ACC112 (cell line): ENCODE results near the gene EHD3.
A peak's percentile ranks its signal among the peaks of the same experiment; 100 is the strongest.

Experiments used
- H2AFZ ChIP-seq: fragments of 200-600 bp; sonication (generic); one replicate; pipeline ENCODE4 v1.6.0; 2017; ENCODE audit warnings: antibody characterized with exemption, low read length; ENCODE audit not compliant: unreplicated experiment
- H3K27ac ChIP-seq: fragments of 200-600 bp; sonication (generic); 2 replicates; pipeline ENCODE4 v1.5.1; 2014; ENCODE audit warnings: low read depth, mild to moderate bottlenecking, antibody characterized with exemption, low read length, moderate library complexity
- H3K27me3 ChIP-seq: fragments of 200-600 bp; sonication (generic); 2 replicates; pipeline ENCODE4 v1.6.1; 2014; ENCODE audit warnings: mild to moderate bottlenecking, antibody characterized with exemption, low read length, moderate library complexity, mixed read lengths; ENCODE audit not compliant: insufficient read depth
- H3K36me3 ChIP-seq: fragments of 200-600 bp; sonication (generic); 2 replicates; pipeline ENCODE4 v1.6.1; 2016; ENCODE audit warnings: mild to moderate bottlenecking, antibody characterized with exemption, low read length, moderate library complexity, mixed read lengths; ENCODE audit not compliant: insufficient read depth
- H3K4me1 ChIP-seq: fragments of 200-600 bp; sonication (generic); one replicate; pipeline ENCODE4 v1.6.1; 2016; ENCODE audit warnings: low read length, mixed read lengths; ENCODE audit not compliant: insufficient read depth, unreplicated experiment, control insufficient read depth
- H3K4me3 ChIP-seq: fragments of 200-600 bp; sonication (generic); 2 replicates; pipeline ENCODE4 v1.5.1; 2014; ENCODE audit warnings: mild to moderate bottlenecking, low read depth, low read length
- H3K79me2 ChIP-seq: fragments of 200-600 bp; sonication (generic); one replicate; pipeline ENCODE4 v1.6.0; 2016; ENCODE audit warnings: low read length; ENCODE audit not compliant: control insufficient read depth, unreplicated experiment, insufficient read depth

Gene EHD3

DNA sequence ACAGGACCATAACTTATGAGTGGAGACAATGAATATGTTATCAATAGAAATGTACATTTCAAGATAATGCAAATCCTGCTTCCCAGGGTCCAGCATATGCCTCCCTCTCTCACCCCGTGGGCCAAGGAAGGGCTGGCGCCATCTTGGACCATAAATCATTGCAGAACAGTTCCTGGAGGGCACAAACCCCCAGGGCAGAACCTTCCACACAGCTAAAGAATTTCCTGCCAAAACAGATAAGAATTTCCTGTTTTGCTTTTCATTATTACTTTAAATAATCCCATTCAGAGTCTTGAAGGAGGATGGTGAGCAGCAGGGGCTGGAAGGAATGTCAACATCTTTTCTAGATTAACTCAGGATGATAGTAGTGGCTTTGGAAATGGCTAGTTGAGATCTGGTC lies 53.7 kb downstream of the EHD3 start:
- H3K36me3 ChIP-seq = no peaks in the 10 kb centered on the region
- no peak overlapping the region for H3K4me3 ChIP-seq
- peak overlapping the region; percentile 11 for H2AFZ ChIP-seq
- no peaks in the 10 kb centered on the region for H3K79me2 ChIP-seq
- H3K27me3 ChIP-seq = no peaks in the 10 kb centered on the region
- H3K4me1 ChIP-seq = peaks cover 12% of the 10 kb centered on the region
- no peak overlapping the region for H3K27ac ChIP-seq

DNA sequence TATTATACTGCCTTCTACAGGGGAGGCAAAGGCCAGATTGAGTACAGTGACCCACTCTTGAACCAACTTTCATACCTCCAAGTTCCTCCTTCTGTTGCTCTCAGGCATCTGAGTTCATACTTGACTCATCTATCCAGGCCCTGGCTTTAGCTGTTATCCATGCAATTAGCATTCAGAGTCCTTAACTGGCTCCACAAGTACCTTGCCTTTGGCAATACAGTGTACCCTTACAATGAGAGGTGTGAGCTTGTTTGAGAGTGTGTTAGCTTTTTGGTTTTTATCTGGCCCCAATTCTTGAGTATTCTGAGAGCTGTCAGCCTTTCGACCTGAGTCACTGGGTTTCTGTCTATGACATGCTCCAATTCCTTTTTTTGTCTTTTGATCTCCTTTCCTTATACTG lies 60.2 kb downstream of the EHD3 start:
- no peaks in the 10 kb centered on the region for H3K36me3 ChIP-seq
- H2AFZ ChIP-seq = no peak overlapping the region
- no peak overlapping the region for H3K4me3 ChIP-seq
- peaks cover 3% of the 10 kb centered on the region; the same call in 1 of the 2 replicates for H3K27me3 ChIP-seq
- H3K79me2 ChIP-seq = no peaks in the 10 kb centered on the region
- H3K4me1 ChIP-seq = no peaks in the 10 kb centered on the region
- no peak overlapping the region for H3K27ac ChIP-seq

GRCh38 chr2:31296641-31297287 lies 62.8 kb downstream of the EHD3 start:
- no peak overlapping the region for H2AFZ ChIP-seq
- no peaks in the 10 kb centered on the region for H3K4me1 ChIP-seq
- no peak overlapping the region for H3K27ac ChIP-seq
- H3K36me3 ChIP-seq = no peaks in the 10 kb centered on the region
- H3K4me3 ChIP-seq = no peak overlapping the region
- peaks cover 9% of the 10 kb centered on the region; the same call in 1 of the 2 replicates for H3K27me3 ChIP-seq
- no peaks in the 10 kb centered on the region for H3K79me2 ChIP-seq

DNA sequence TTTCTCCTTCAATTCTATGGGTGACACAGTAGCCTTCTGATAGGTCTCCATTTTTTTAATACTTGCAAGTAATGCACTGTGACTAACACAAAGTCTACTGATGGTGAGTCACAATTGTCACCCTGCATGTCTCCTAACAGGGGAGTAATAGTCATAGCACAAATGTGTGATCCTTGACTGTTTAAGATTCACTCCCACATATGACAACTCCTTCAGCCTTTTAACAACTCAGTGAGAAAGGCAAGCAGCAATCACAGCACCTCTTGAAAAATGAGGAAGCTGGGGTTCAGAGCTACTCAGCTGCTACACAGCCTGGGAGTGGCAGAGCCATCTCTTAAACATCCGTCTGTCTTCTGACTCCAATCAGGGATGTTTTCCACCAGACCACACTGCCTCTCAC lies 63.8 kb downstream of the EHD3 start:
- H3K79me2 ChIP-seq = no peaks in the 10 kb centered on the region
- no peaks in the 10 kb centered on the region for H3K4me1 ChIP-seq
- no peaks in the 10 kb centered on the region for H3K36me3 ChIP-seq
- H3K27me3 ChIP-seq = peaks cover 9% of the 10 kb centered on the region; the same call in 1 of the 2 replicates
- no peak overlapping the region for H3K4me3 ChIP-seq
- no peak overlapping the region for H3K27ac ChIP-seq
- H2AFZ ChIP-seq = no peak overlapping the region

GRCh38 chr2:31299547-31299946 lies 65.6 kb downstream of the EHD3 start:
- no peaks in the 10 kb centered on the region for H3K79me2 ChIP-seq
- H3K27ac ChIP-seq = no peak overlapping the region
- H3K4me1 ChIP-seq = no peaks in the 10 kb centered on the region
- H2AFZ ChIP-seq = no peak overlapping the region
- no peak overlapping the region for H3K4me3 ChIP-seq
- peaks cover 9% of the 10 kb centered on the region; the same call in 1 of the 2 replicates for H3K27me3 ChIP-seq
- H3K36me3 ChIP-seq = no peaks in the 10 kb centered on the region

GRCh38 chr2:31300309-31300708 lies 66.4 kb downstream of the EHD3 start:
- no peak overlapping the region for H3K4me3 ChIP-seq
- 0 out of 2 replicates have a peak, but pooled peaks cover 15% of the 10 kb centered on the region for H3K27me3 ChIP-seq
- H3K36me3 ChIP-seq = no peaks in the 10 kb centered on the region
- no peaks in the 10 kb centered on the region for H3K79me2 ChIP-seq
- H3K27ac ChIP-seq = no peak overlapping the region
- no peaks in the 10 kb centered on the region for H3K4me1 ChIP-seq
- H2AFZ ChIP-seq = no peak overlapping the region

GRCh38 chr2:31302940-31303563 lies 69.1 kb downstream of the EHD3 start:
- no peaks in the 10 kb centered on the region for H3K79me2 ChIP-seq
- no peaks in the 10 kb centered on the region for H3K36me3 ChIP-seq
- H3K27me3 ChIP-seq = peaks cover 27% of the 10 kb centered on the region; the same call in 1 of the 2 replicates
- no peak overlapping the region for H3K4me3 ChIP-seq
- H3K27ac ChIP-seq = no peak overlapping the region
- no peak overlapping the region for H2AFZ ChIP-seq
- no peaks in the 10 kb centered on the region for H3K4me1 ChIP-seq

GRCh38 chr2:31304816-31305215 lies 70.9 kb downstream of the EHD3 start:
- Histone ChIP-seq H3K27me3 (peaks cover 30% of the 10 kb centered on the region; the same call in 1 of the 2 replicates), H2AFZ (no peak overlapping the region), H3K79me2 (no peaks in the 10 kb centered on the region), H3K4me1 (no peaks in the 10 kb centered on the region), H3K27ac (no peak overlapping the region), H3K36me3 (no peaks in the 10 kb centered on the region), H3K4me3 (no peak overlapping the region)

DNA sequence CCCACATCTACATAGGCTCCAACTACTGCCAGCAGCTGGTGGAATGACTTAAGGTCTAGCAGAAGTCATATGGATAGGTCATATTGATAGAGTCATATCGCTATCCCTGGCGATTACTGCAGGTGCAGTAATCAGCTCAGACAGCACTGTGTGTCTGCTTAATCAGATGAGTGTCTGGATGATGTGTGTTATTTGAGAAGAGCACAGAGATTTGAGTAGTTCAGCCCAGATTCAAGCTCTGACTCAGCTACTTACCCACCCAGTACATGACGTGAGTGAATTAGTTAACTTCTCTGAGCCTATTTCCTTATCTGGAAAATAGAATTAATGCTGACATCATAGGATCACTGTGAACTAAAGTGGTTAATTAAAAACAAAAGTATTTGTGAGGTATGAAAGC lies 78.9 kb downstream of the EHD3 start:
- Histone ChIP-seq H3K27ac (no peak overlapping the region), H3K4me3 (no peak overlapping the region), H3K36me3 (no peaks in the 10 kb centered on the region), H3K4me1 (no peaks in the 10 kb centered on the region), H2AFZ (no peak overlapping the region), H3K27me3 (peaks cover 14% of the 10 kb centered on the region; the same call in 1 of the 2 replicates), H3K79me2 (no peaks in the 10 kb centered on the region)

DNA sequence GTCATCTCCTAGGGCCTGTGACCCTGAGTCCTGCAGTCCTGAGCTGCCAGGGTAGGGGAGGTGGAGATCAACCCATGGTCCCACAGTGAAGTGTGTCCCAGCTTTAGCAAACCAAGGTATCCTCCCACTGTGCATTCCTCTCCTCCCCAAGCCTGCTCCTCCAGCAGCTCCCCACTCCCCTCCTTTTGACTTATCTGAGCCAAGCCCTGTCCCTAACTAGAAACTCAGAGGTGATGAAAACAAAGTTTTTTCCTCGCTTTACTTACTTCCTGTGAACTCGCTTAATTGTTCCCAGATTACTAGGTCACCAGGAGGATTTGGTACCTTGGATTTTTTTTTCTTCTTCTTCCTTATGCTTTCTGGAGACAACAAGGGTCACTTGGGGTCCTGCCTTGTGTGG lies 80.8 kb downstream of the EHD3 start:
- Histone ChIP-seq H3K79me2 (no peaks in the 10 kb centered on the region), H3K4me1 (peaks cover 10% of the 10 kb centered on the region)

GRCh38 chr2:31317396-31317795 lies 83.4 kb downstream of the EHD3 start:
- H3K27ac ChIP-seq = no peak overlapping the region
- no peak overlapping the region for H2AFZ ChIP-seq
- peaks cover 10% of the 10 kb centered on the region for H3K4me1 ChIP-seq
- H3K27me3 ChIP-seq = no peaks in the 10 kb centered on the region; the same call in 1 of the 2 replicates
- H3K79me2 ChIP-seq = no peaks in the 10 kb centered on the region
- H3K36me3 ChIP-seq = no peaks in the 10 kb centered on the region
- H3K4me3 ChIP-seq = no peak overlapping the region

More for the DNA sequence above, 80.8 kb downstream of the EHD3 start:
- peaks cover 7% of the 10 kb centered on the region; the same call in 1 of the 2 replicates for H3K27me3 ChIP-seq
- no peak overlapping the region for H3K4me3 ChIP-seq
- H3K36me3 ChIP-seq = no peaks in the 10 kb centered on the region
- H2AFZ ChIP-seq = no peak overlapping the region
- H3K27ac ChIP-seq = no peak overlapping the region
